Activated T-cell treated with anti-CD3 and anti-CD28 coated beads, Interleukin-2, amount 50 U/mL, for 48 hours (primary cell): ENCODE measurements around the gene CPXM2.
"Not testable (repeated sequence)": the region's sequence is repeated elsewhere in the genome, so short reads cannot be mapped to it uniquely, and the experiment has no call there.

Source experiments
- DNase-seq, 2 experiments: peaks; one replicate each; pipeline ENCODE4 v3.0.0-alpha.2; 2020

The CPXM2 gene

GRCh38 chr10:123766012-123766411, 125.6 kb downstream of the CPXM2 start:
- DNase-seq = no peak

GRCh38 chr10:123761666-123762230, 129.9 kb downstream of the CPXM2 start:
- no peak for DNase-seq

- no peak for DNase-seq
Measured at GRCh38 chr10:123761038-123761428, 130.6 kb downstream of the CPXM2 start.

- no peak for DNase-seq
Measured at GRCh38 chr10:123760356-123761037, 131.1 kb downstream of the CPXM2 start.

GRCh38 chr10:123759501-123760031, 132.0 kb downstream of the CPXM2 start:
- DNase-seq = no peak

- no peak for DNase-seq
Measured at GRCh38 chr10:123759041-123759440, 132.6 kb downstream of the CPXM2 start.

- no peak for DNase-seq
Measured at GRCh38 chr10:123757853-123758252, 133.8 kb downstream of the CPXM2 start.

- no peak for DNase-seq
Measured at GRCh38 chr10:123755061-123755460, 136.5 kb downstream of the CPXM2 start.

GRCh38 chr10:123754123-123754522, 137.5 kb downstream of the CPXM2 start:
- DNase-seq = no peak

GRCh38 chr10:123751342-123752134, 140.1 kb downstream of the CPXM2 start:
- no peak for DNase-seq

- no peak for DNase-seq
Measured at GRCh38 chr10:123750901-123751300, 140.7 kb downstream of the CPXM2 start.

GRCh38 chr10:123748711-123749110, 142.9 kb downstream of the CPXM2 start:
- no peak for DNase-seq

- no peak for DNase-seq
Measured at GRCh38 chr10:123747426-123747825, 144.2 kb downstream of the CPXM2 start.

GRCh38 chr10:123746942-123747341, 144.7 kb downstream of the CPXM2 start:
- no peak for DNase-seq

GRCh38 chr10:123746520-123746919, 145.1 kb downstream of the CPXM2 start:
- DNase-seq = no peak

GRCh38 chr10:123746061-123746460, 145.5 kb downstream of the CPXM2 start:
- no peak for DNase-seq

- no peak for DNase-seq
Measured at GRCh38 chr10:123744224-123744536, 147.4 kb downstream of the CPXM2 start.

- no peak for DNase-seq
Measured at GRCh38 chr10:123743441-123744223, 148.0 kb downstream of the CPXM2 start.

- no peak for DNase-seq
Measured at GRCh38 chr10:123742751-123743440, 148.7 kb downstream of the CPXM2 start.

GRCh38 chr10:123741711-123742110, 149.9 kb downstream of the CPXM2 start:
- DNase-seq = no peak

- DNase-seq = no peak
Measured at GRCh38 chr10:123741146-123741545, 150.5 kb downstream of the CPXM2 start.

- DNase-seq = not testable (repeated sequence)
Measured at GRCh38 chr10:123736917-123737316, 154.7 kb downstream of the CPXM2 start.

- DNase-seq = no peak
Measured at GRCh38 chr10:123729523-123729922, 162.1 kb downstream of the CPXM2 start.
